Body of pancreas (tissue), 4 donors: ENCODE data around the gene STRADA. TPM values are rescaled to one million over a fixed set of nuclear protein-coding genes. Genes with fewer than 3 reads are reported as not detected.

Experiments used
- ATAC-seq: fragments of 150-250 bp; one replicate; pipeline ENCODE4 v1.9.1; 2016
- DNase-seq, 4 donors: peaks; one replicate each; pipeline ENCODE4 v3.0.0-alpha.2; 2019
- H3K27ac ChIP-seq, 4 donors: fragments of 200-600 bp; sonication (generic); 1 replicate in 3 of 4; 2 replicates in 1 of 4; pipeline versions ENCODE4 v1.5.1 to v1.6.1; 2016 to 2019; ENCODE audit warnings: mild to moderate bottlenecking in 1 of 4, mixed read lengths in 1 of 4, moderate library complexity in 1 of 4
- H3K27me3 ChIP-seq, 2 donors: fragments of 200-600 bp; sonication (generic); one replicate each; pipeline ENCODE4 v1.6.0; 2016; ENCODE audit warnings: mild to moderate bottlenecking in 1 of 2
- H3K36me3 ChIP-seq, 2 donors: fragments of 200-600 bp; sonication (generic); replicated peaks in 1 of 2; 2 replicates each; pipeline ENCODE4 v1.5.1; 2016; ENCODE audit warnings: low read depth in 2 of 2; ENCODE audit not compliant: insufficient read depth in 1 of 2
- H3K4me1 ChIP-seq: fragments of 200-600 bp; sonication (generic); one replicate; pipeline ENCODE4 v1.6.0; 2016
- H3K4me3 ChIP-seq, 2 donors: fragments of 200-600 bp; sonication (generic); 1 replicate in 1 of 2; 2 replicates in 1 of 2; pipeline ENCODE4 v1.5.1; 2016 to 2019
- H3K9me3 ChIP-seq, 3 donors: fragments of 200-600 bp; sonication (generic); 1 replicate in 2 of 3; 2 replicates in 1 of 3; pipeline ENCODE4 v1.5.1; 2016
- POLR2A ChIP-seq, 3 donors: fragments of 450-650 bp; IDR thresholded peaks; one replicate each; pipeline ENCODE4 v1.6.1; 2016; ENCODE audit warnings: antibody characterized with exemption in 3 of 3, mild to moderate bottlenecking in 2 of 3
- WGBS, 2 donors: methylation state at CpG; one replicate each; pipeline ENCODE4 v1.1.5; 2017; 5-methylcytosine and 5-hydroxymethylcytosine counted together
- intact Hi-C: fragments of 100-400 bp; cut with DNase I; formaldehyde crosslinking; loops from one replicate; pipeline ENCODE4 v1.15.1; 2023
- total RNA-seq, 2 donors: library from RNA; depleted of rRNA; stranded (reverse); fragments of >200 nt; gene quantifications; one replicate each; pipeline ENCODE4 v1.1.0, GENCODE V29; 2016
- TF ChIP-seq, protein P1 (sequence below), 7 experiments: fragments of 450-650 bp in 4 of 7; fragments of 200-600 bp in 3 of 7; sonication (generic) in 3 of 7; IDR thresholded peaks; one replicate each; pipeline ENCODE4 v1.5.1; 2016 to 2019; ENCODE audit warnings: antibody characterized with exemption in 7 of 7

Gene STRADA
- total RNA-seq, 2 donors from 2014 or later, result 25.4 to 26.7 TPM

DNA sequence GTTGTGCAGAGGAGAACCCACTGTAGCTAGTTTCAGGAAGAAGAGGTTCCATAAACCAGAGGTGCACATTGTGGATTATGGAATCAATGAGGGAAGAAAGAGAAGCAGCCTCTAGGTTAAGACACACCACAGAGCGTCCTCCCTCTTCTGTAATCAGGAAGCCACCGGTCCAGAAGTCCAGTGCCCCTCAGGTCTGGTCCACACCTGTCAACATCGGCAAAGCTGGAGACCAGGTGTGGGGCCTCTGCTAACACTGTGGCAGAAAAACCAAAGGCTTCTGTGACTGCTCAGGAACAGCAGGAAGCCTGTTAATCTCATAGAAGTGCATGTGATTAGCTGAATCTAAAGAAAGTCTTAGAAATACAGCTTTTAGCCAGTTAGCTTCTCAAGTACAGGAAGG is 65.0 kb downstream of the STRADA start:
- intact Hi-C loops, result no loop called here

DNA sequence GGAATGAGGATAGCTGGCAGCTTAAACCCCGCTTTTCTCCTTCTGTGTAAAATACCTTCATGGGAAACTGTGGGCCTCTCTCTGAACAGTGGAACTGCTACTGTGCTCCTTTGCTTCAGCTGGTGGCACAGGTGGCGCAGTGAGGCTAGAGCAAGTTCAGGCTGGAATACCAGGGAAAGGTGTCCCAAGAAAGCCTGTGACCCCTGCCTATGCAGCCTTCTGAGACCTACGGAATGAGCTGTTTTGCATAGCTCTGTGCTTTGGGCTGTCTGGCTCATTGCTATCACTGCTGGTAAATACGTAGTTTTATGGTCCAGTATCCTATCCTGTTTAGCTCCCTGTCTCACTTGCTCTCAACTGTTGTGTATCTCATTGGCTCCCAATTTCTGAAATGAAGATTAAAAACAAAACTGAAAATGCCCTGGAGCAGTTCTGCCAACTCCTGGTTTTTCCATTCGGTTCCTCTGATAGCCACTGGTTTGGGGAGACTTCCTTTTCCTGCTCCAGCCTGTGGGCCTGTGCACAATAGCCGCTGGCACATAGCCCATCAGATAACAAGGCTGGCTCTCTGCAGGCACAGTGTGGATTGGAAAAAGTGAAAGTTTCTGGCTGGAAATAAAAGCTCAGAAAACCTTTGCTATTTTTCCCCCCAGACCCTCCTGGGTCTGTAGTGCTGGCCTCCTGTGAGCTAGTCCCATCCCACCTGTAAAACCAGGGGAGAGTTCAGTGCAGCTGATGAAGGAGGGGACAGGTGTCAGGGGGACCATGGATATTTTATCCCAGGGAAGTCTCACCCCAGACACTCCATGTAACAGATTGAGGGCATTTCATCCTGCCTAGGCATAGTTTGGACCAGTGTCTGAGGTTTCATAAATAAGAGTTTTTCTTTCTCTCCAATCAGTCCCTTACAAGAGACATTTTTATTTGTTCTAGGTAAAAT is 65.7 kb downstream of the STRADA start:
- Histone ChIP-seq H3K27me3 (no peaks in the 10 kb centered on the region), H3K27ac (peak overlapping the region; percentile 75 to 86 (median 85)), H3K36me3 (no peaks in the 10 kb centered on the region), H3K9me3 (no peaks in the 10 kb centered on the region), H3K4me1 (peaks cover 27% of the 10 kb centered on the region), H3K4me3 (no peak overlapping the region)
- peak in 1 of 3 donors; percentile 13 for TF ChIP-seq POLR2A (IDR thresholded peaks at IDR 0.05)
- TF ChIP-seq, protein P1, sequence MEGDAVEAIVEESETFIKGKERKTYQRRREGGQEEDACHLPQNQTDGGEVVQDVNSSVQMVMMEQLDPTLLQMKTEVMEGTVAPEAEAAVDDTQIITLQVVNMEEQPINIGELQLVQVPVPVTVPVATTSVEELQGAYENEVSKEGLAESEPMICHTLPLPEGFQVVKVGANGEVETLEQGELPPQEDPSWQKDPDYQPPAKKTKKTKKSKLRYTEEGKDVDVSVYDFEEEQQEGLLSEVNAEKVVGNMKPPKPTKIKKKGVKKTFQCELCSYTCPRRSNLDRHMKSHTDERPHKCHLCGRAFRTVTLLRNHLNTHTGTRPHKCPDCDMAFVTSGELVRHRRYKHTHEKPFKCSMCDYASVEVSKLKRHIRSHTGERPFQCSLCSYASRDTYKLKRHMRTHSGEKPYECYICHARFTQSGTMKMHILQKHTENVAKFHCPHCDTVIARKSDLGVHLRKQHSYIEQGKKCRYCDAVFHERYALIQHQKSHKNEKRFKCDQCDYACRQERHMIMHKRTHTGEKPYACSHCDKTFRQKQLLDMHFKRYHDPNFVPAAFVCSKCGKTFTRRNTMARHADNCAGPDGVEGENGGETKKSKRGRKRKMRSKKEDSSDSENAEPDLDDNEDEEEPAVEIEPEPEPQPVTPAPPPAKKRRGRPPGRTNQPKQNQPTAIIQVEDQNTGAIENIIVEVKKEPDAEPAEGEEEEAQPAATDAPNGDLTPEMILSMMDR (IDR thresholded peaks at IDR 0.05), result peak in 3 of 7 experiments; percentile 5 to 15 (median 12)
- DNase-seq, result peak; percentile 90 to 95 (median 94)
- intact Hi-C loops, result no loop called here
- ATAC-seq, result peak; percentile 97
- WGBS, 2 donors, result 20 to 27% methylated on average over 5 to 6 of the region's 6 CpGs

More for the DNA sequence above, 65.0 kb downstream of the STRADA start:
- ATAC-seq (no peak), DNase-seq (no peak)
- H3K9me3 ChIP-seq, result no peaks in the 10 kb centered on the region
- H3K27ac ChIP-seq, result peak overlapping the region in 3 of 4 donors; percentile 75 to 86 (median 85)
- TF ChIP-seq POLR2A (IDR thresholded peaks at IDR 0.05), result no peak
- TF ChIP-seq, protein P1 (IDR thresholded peaks at IDR 0.05), result no peak
- H3K4me1 ChIP-seq, result peaks cover 27% of the 10 kb centered on the region
- H3K36me3 ChIP-seq, result peaks cover 0 to under 1% of the 10 kb centered on the region in 2 donors
- H3K4me3 ChIP-seq, result no peak overlapping the region
- 44 to 57% methylated on average over 3 of the region's 3 CpGs for WGBS, 2 donors
- H3K27me3 ChIP-seq, result no peaks in the 10 kb centered on the region

DNA sequence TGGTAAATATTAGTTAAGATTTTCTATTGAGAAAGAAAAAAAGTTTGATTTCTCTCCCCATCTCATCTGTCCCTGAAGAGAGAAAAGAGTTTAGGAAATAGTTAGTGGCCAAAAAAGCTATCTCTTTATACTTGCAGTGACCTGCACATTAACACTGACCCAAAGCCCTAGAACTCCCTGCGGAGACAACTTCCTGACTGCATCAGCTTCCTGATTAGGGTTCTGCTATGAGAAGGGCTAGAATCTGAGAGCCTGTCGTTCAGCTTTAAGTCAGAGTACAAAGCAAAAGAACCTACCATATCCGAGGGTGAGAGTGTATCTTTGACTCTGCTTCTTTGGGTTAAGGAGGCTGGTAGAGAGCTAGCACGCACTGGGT is 66.4 kb downstream of the STRADA start:
- ATAC-seq (peak; percentile 23), DNase-seq (no peak)
- Histone ChIP-seq H3K4me1 (peaks cover 27% of the 10 kb centered on the region), H3K9me3 (no peaks in the 10 kb centered on the region), H3K27me3 (no peaks in the 10 kb centered on the region), H3K27ac (peak overlapping the region; percentile 75 to 86 (median 85)), H3K4me3 (no peak overlapping the region), H3K36me3 (no peaks in the 10 kb centered on the region)
- WGBS, 2 donors, result 20 to 25% methylated on average over 4 of the region's 4 CpGs
- TF ChIP-seq, protein P1 (IDR thresholded peaks at IDR 0.05), result no peak
- TF ChIP-seq POLR2A (IDR thresholded peaks at IDR 0.05), result no peak
- intact Hi-C loops, result no loop called here

DNA sequence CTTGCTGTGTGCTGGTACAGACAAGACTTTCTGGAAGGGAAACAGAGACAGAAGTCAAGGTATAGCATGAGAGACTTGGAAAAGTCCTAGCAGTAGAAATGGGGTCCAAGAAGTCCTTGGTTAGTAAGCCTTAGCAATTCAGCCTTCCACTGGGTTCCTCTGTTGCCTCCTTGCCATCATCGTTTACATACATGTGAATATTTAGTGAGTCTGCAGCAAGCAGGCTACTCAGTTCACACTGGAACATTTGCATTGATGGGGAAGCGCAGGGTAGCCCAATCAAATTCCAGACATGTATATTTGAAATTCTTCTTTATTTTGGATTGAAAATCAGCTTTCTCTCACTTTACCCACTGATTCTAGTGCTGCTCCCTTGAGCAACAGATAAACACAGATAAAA is 68.7 kb downstream of the STRADA start:
- H3K4me3 ChIP-seq, result no peak overlapping the region
- DNase-seq (no peak), ATAC-seq (no peak)
- TF ChIP-seq, protein P1 (IDR thresholded peaks at IDR 0.05), result no peak
- TF ChIP-seq POLR2A (IDR thresholded peaks at IDR 0.05), result no peak
- no peaks in the 10 kb centered on the region for H3K27me3 ChIP-seq
- peaks cover 27% of the 10 kb centered on the region for H3K4me1 ChIP-seq
- H3K9me3 ChIP-seq, result no peaks in the 10 kb centered on the region
- H3K36me3 ChIP-seq, result peaks cover 0 to 2% of the 10 kb centered on the region in 2 donors
- intact Hi-C loops, result no loop called here
- WGBS, 2 donors, result 89 to 96% methylated on average over 2 of the region's 2 CpGs
- no peak overlapping the region for H3K27ac ChIP-seq
